Psoas muscle (tissue), 8 donors: Measurements from ENCODE around the gene STK17B. TPM values are rescaled to one million over a fixed set of nuclear protein-coding genes. Genes with fewer than 3 reads are reported as not detected.

Experiments
- ATAC-seq, 4 donors: fragments of 200-7000 bp; cut with Tn5 transposase; one replicate each; pipeline ENCODE4 v1.9.1; 2020; ENCODE audit warnings: moderate library complexity in 3 of 4, mild to moderate bottlenecking in 2 of 4
- DNase-seq, 2 donors: peaks; one replicate each; pipeline ENCODE4 v3.0.0-alpha.2; 2020
- H3K27ac ChIP-seq: fragments of 200-600 bp; one replicate; pipeline ENCODE4 v1.8.0; 2022
- H3K27me3 ChIP-seq, 3 donors: fragments of 200-600 bp in 1 of 3; one replicate each; pipeline versions ENCODE4 v1.6.1 to v1.8.0; 2013 to 2022; ENCODE audit warnings: low read length in 2 of 3, mild to moderate bottlenecking in 2 of 3, moderate library complexity in 1 of 3; ENCODE audit not compliant: insufficient read depth in 3 of 3
- H3K36me3 ChIP-seq, 2 donors: fragments of 200-600 bp in 1 of 2; one replicate each; pipeline versions ENCODE4 v1.6.1 to v1.8.0; 2013 to 2022; ENCODE audit warnings: low read depth in 1 of 2, mild to moderate bottlenecking in 1 of 2, moderate library complexity in 1 of 2; ENCODE audit not compliant: insufficient read depth in 1 of 2
- H3K4me1 ChIP-seq: fragments of 200-600 bp; one replicate; pipeline ENCODE4 v1.8.0; 2022
- H3K4me3 ChIP-seq: fragments of 200-600 bp; one replicate; pipeline ENCODE4 v1.8.0; 2022; ENCODE audit warnings: mild to moderate bottlenecking
- H3K9me3 ChIP-seq: fragments of 200-600 bp; one replicate; pipeline ENCODE4 v1.8.0; 2022
- CTCF ChIP-seq: fragments of 200-600 bp; IDR thresholded peaks from one replicate; pipeline ENCODE4 v1.8.0; 2022; ENCODE audit warnings: antibody characterized with exemption
- WGBS, 3 donors: extraction: QIAGEN DNeasy Blood & Tissue Kit; methylation state at CpG; one replicate each; pipeline versions ENCODE4 v1.1.6 to v1.1.7; 2013; 5-methylcytosine and 5-hydroxymethylcytosine counted together
- intact Hi-C, 2 donors: fragments of 100-400 bp; cut with DNase I; formaldehyde crosslinking; loops; one replicate each; pipeline versions ENCODE4 v1.11.0 to v1.14.2; 2022
- polyA plus RNA-seq, 3 donors: library from polyadenylated mRNA; stranded (reverse); fragments of 200-250 nt; gene quantifications; one replicate each; pipeline ENCODE4 v1.2.3, GENCODE V29; 2013
- total RNA-seq, 4 donors: library from RNA; stranded (reverse); fragmentation: NEBNext Ultra II Directional in 2 of 4; extraction: Animal tissue kit (Norgen Biotek cat#: 25700) in 2 of 4; gene quantifications; one replicate each; pipeline versions ENCODE4 v1.2.1 to v1.2.4, GENCODE V29; 2021 to 2023
- donor health status: healthy with polysubstance abuse.
- donor health status: DM: no; HTN: no; CAD: no; lungs with moderate emphysema.
- donor health status: Bipolar disorder and iron deficiency.
- donor health status: healthy.
- donor health status: DM: yes; HTN: yes; CAD: no.
- donor health status: DM: no; HTN: no; CAD: no.
- donor health status: DM: no; HTN: no; CAD: no.
- donor health status: DM: yes; HTN: yes; CAD: no.

The STK17B gene
- total and polyA plus RNA-seq, 7 donors: 1.3 to 5.3 (median 3.1) TPM

DNA sequence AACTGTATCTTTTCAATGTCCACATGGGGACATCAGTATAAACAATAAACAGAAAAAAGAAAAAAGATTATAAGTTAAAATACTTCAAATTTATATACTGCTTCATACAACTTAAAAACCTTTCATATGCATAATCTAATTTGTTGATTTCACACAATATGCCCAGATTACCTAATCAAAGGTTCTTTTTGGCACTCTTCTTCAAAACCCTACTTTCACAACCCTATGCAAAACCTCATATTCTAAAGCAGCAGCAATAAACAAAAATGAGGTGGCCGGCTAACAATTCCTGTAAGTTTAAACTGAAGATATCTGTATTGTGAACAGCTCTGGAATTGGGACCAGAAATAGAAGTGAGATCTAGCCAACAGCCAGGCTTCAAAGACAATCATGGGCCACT, 28.6 kb downstream of the STK17B start:
- Histone ChIP-seq H3K36me3 (peaks cover 3 to 43% of the 10 kb centered on the region in 2 donors), H3K27ac (no peak overlapping the region), H3K4me1 (no peaks in the 10 kb centered on the region), H3K9me3 (no peaks in the 10 kb centered on the region), H3K4me3 (no peak overlapping the region), H3K27me3 (no peaks in the 10 kb centered on the region)
- intact Hi-C loops: no loop called here
- WGBS, 3 donors: 55 to 73% (median 58%) methylated on average over 1 of the region's 1 CpG
- DNase-seq (no peak), ATAC-seq (no peak)
- TF ChIP-seq CTCF: no peak

DNA sequence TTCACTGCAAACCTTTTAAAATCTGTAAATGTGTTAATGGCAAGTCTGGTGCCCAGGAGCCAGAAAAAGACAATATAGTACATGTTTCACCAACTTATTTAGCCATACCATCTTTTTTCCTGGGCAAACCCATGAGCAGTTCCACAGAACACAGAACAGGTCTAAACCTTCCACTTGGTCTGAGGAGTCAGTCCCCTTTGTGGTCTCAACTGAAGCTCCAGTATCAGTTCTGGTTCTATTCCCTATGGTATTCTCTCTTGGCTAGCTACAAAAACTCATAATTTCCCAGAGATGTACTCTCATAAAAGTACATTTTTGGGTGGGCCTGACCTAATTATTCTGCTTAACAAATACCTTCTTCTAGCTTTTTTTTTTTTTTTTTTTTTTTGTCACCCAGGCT, 31.2 kb downstream of the STK17B start:
- Histone ChIP-seq H3K36me3 (peaks cover 3 to 53% of the 10 kb centered on the region in 2 donors), H3K27ac (no peak overlapping the region), H3K4me3 (no peak overlapping the region), H3K9me3 (no peaks in the 10 kb centered on the region), H3K4me1 (no peaks in the 10 kb centered on the region), H3K27me3 (no peaks in the 10 kb centered on the region)
- ATAC-seq (no peak), DNase-seq (no peak)
- no peak for TF ChIP-seq CTCF
- intact Hi-C loops: no loop called here

DNA sequence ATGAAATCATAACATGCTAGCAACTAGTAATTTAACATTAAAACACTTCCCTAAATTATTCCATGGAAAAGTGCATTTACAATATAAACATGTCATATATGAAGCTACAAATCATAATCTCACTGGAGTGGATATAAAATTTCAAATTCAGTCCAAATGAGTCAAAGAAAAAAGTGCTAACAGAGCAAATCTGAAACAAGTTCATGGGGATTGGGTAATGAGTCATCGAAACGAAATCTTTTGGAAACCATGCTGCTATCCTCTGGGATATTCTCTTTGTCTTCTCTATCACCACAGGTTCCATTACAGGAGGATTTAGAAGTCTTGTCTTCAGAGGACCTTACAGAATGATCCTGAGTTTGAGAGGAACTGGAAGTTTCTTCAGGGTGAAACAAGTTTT, 34.1 kb downstream of the STK17B start:
- Histone ChIP-seq H3K4me1 (no peaks in the 10 kb centered on the region), H3K27me3 (no peaks in the 10 kb centered on the region), H3K27ac (no peak overlapping the region), H3K9me3 (peaks cover 8% of the 10 kb centered on the region), H3K36me3 (peaks cover 0 to 51% of the 10 kb centered on the region in 2 donors), H3K4me3 (no peak overlapping the region)
- ATAC-seq (no peak), DNase-seq (no peak)
- 79 to 86% (median 80%) methylated on average over 2 of the region's 2 CpGs for WGBS, 3 donors
- TF ChIP-seq CTCF: no peak
- intact Hi-C loops: no loop called here

- no peak for ATAC-seq
- Histone ChIP-seq H3K4me3 (no peak overlapping the region), H3K27me3 (no peaks in the 10 kb centered on the region), H3K9me3 (peaks cover 18% of the 10 kb centered on the region), H3K27ac (no peak overlapping the region), H3K4me1 (no peaks in the 10 kb centered on the region), H3K36me3 (peaks cover 0 to 50% of the 10 kb centered on the region in 2 donors)
- 67 to 78% (median 73%) methylated on average over 7 of the region's 7 CpGs for WGBS, 3 donors
- intact Hi-C loops: no loop called here
- no peak for TF ChIP-seq CTCF
- no peak for DNase-seq
Measured at GRCh38 chr2:196136151-196136550, 35.2 kb downstream of the STK17B start.
